AG09319 (cell line): Measurements from ENCODE around the gene PCSK6.

Experiments used
- DNase-seq: peaks from one replicate; pipeline ENCODE4 v3.0.0-alpha.2; 2010; ENCODE audit warnings: low read depth; ENCODE audit errors: extremely low read depth
- TF ChIP-seq, protein P1 (sequence below): IDR thresholded peaks from 2 replicates; pipeline ENCODE4 v1.5.1; 2011; ENCODE audit warnings: low read depth, mild to moderate bottlenecking, inconsistent platforms, low read length, moderate library complexity

PCSK6 gene

DNA sequence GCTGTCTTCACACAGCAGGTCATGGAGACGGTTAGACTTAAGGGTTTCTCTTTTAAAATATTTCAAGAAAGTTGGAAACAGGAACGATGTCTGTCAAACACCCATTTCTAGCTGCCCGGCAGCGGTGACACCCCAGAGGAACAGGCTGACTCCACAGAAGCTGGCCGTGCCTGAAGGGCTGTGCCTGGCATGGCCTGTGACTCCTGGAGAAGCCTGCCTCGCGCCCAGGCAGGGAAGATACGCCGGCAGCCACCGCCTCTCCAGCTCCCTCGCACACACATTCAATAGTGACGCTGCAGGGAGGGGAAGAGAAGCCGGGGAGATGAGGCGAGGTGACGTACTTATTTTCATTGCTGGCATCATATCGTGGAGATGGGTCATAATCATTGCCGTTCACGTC is 59.9 kb downstream of the PCSK6 start:
- TF ChIP-seq, protein P1, sequence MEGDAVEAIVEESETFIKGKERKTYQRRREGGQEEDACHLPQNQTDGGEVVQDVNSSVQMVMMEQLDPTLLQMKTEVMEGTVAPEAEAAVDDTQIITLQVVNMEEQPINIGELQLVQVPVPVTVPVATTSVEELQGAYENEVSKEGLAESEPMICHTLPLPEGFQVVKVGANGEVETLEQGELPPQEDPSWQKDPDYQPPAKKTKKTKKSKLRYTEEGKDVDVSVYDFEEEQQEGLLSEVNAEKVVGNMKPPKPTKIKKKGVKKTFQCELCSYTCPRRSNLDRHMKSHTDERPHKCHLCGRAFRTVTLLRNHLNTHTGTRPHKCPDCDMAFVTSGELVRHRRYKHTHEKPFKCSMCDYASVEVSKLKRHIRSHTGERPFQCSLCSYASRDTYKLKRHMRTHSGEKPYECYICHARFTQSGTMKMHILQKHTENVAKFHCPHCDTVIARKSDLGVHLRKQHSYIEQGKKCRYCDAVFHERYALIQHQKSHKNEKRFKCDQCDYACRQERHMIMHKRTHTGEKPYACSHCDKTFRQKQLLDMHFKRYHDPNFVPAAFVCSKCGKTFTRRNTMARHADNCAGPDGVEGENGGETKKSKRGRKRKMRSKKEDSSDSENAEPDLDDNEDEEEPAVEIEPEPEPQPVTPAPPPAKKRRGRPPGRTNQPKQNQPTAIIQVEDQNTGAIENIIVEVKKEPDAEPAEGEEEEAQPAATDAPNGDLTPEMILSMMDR: no peak
- DNase-seq: no peak

- TF ChIP-seq, protein P1: no peak
- no peak for DNase-seq
Observed at GRCh38 chr15:101429191-101429590, 60.3 kb downstream of the PCSK6 start.

DNA sequence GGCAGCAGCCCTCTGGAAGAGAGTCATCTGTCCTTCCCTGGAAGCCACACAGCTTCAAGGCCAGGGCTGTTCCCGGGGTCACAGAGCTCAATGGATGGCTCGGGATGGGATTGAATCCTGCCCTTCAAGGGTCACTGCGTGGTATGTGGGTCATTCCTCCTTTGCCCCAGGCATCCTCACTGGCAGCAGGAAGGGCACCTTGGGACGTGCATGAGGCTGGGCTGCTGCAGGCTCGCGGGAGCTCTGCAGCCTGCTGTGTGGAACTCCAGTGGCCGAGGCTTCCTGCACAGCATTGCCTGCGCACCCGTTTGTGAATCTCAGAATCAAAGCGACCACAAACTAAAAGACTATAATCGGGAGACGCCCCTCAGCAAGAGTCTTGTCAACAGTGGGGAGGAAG is 60.7 kb downstream of the PCSK6 start:
- no peak for DNase-seq
- TF ChIP-seq, protein P1: no peak

DNA sequence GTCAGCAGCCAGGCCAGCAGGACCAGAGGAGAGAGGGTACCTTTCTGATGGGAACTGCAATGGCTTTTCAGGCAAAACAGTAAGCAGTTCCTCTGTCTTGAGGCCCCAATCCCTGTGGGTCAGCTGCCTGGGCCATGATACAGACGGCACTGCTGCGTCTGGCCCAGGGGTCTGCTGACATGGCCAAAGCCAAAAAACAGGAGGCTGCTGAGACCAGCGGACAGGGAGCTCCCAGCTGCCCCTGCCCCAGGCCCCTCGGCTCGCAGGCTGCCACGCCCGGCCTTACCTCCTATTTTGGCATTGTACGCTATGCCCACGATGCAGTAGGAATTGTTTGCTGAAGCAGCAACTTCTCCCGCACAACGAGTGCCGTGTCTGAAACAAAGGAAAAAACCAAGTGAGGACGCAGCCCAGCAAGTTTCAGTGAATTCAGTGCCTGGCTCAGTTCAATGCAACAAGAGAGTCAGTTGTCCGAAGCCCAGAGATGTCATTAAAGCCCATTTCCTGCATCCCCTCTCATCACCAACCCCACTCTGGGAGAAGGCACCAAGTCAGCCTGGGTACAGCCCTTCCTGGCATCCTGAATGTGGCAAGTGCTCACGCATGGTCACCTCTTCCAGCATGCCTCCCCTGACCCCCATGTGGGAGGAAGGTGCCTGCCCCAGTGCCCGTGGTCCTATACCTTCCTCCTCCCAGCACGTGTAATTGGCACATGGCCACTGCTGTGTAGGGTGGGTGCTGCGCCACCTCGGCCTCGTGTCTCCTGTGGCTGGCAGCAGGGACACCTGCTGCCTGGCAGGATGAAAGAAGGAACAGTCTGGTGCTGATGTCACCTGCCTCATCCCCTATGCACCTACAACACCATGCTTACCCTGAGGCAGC is 61.7 kb downstream of the PCSK6 start:
- DNase-seq: no peak
- TF ChIP-seq, protein P1: no peak

DNA sequence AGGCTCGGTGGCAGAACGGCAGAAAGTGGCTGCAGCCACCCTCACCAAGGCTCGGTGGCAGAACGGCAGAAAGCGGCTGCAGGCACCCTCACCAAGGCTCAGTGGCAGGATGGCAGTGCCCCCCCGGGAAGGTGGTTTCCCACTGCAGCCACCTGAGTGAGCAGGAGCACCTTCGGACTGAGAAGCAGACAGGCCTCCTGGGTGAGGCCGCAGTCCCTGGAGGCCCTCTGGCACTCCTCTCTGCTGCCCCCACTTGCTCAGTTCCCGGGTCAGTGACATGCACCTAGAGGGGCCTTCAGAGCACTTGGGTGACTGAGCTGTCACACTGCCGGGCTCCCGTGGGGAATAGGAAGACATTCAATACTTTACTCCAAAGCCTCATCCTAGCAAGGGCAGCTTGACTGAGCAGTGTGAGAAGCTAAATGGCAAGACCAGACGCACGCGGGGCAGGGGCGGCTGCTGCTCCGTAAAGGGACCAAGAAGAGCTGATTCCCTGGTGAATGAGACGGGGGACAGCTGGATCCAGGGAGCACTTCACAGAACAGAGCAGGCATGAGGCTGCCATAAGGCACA is 62.7 kb downstream of the PCSK6 start:
- DNase-seq: no peak

GRCh38 chr15:101425787-101426365 is 63.6 kb downstream of the PCSK6 start:
- TF ChIP-seq, protein P1: no peak
- DNase-seq: no peak

More for the DNA sequence above, 62.7 kb downstream of the PCSK6 start:
- TF ChIP-seq, protein P1: no peak

DNA sequence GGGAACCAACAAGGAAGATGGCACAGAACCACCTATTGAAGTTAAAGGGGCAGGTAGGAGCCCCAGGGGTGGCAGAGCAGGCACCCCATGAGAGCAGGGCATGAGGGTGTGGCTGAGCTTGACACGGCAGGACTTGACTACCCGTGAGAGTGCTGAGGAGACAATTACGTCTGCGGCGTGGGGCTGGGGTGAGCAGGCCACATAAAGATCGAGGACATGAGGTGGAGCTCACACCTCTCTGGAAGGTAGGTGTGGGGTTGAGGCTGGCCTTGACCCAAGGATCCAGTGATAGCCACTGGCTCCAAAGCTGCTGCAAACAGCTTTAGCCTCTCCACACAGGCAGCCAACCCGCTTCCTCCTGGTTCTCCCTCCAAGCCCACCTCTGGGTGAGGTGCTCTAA is 64.5 kb downstream of the PCSK6 start:
- TF ChIP-seq, protein P1: no peak
- no peak for DNase-seq
